Activated T-cell treated with anti-CD3 and anti-CD28 coated beads for 48 hours (primary cell): ENCODE measurements around the gene RECQL5.
A peak's percentile ranks its signal among the peaks of the same experiment; 100 is the strongest.

Experiments used
- DNase-seq: peaks from one replicate; pipeline ENCODE4 v3.0.0-alpha.2; 2020; ENCODE audit warnings: low read depth

RECQL5 gene

DNA sequence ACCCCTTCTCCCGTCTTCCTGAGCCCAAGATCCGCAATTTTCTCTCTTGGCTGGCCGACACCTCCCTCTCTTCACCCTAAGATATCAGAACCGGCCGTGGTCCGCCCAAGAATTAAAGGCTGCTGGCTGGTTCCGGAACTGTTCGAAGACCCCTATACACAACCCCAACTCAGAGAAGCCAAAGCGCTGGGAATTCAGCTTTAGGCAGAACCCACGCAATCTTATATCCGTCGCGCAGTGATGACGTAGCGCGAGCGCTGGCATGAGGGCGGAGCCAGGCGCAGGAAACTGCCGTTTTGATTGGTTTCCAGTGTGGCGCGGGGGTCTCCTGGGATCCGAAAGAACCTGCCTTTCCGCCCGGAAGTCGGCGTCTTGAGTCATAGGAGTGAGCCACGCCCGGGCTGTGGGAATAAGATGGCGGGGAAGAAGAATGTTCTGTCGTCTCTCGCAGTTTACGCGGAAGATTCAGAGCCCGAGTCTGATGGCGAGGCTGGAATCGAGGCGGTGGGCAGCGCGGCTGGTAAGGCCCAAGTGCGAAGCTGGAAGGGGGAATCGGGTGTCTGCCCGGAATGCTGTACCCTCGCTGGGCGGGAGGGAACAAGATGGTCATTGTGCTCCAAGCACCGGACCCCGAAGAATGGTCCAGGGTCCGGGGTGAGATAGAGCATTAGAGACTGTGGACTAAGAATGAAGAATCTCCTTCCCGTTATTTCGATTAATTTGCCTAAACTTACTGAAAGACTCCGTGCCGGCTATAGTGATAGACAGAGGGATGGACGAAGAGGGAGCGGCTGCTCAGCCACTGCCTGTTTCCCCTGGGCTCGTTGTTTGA lies at the start of gene RECQL5, which contains the start of gene SAP30BP:
TSS of gene RECQL5 (minus strand) at position 196 of the 832 bp plus-strand sequence. CDS start 597 bp downstream, outside the sequence.
TSS of gene SAP30BP (plus strand) at position 380 of the 832 bp plus-strand sequence. CDS start at position 415, 35 bp downstream.
- DNase-seq, result peak; percentile 92

DNA sequence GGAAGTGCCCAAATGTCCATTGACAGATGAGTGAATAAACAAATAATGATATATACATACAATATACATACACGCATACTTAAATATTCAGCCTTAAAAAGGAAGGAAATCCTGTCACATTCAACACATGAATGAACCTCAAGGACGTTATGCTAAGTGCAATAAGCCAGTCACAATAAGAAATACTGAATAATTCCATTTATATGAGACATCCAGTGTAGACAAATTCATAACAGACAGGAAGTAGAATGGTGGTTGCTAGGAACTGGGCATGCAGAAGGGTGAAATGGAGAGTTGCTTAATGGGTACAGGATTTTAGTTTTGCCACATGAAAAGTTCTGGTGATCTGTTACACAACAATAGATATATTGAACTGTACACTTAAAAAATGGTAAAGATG lies 45.5 kb upstream of the RECQL5 start:
- no peak for DNase-seq

DNA sequence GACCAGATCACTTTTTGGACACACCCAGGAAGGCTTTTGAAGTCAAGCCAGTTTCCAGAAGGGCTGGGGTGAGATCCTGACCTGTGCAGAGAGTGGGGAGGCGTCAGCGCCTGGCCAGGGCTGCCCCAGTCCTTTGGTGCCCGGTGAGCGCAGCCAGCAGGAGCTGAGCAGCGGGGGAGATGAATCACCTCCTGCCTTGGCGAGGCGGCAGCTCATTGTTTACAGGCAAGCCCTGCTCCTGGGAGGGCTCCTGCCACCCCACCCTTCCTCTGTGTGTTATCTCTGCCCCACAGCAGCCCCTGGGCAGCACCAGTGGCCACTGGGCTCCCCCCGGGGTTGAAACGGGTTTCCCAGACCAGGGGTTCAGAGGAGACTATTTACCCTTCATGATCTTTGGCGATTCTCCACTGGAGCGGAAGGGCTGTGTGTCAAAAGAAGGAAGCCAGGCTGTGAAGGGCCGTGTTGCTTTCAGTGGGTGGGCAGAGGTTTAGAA lies 40.2 kb upstream of the RECQL5 start:
- no peak for DNase-seq

DNA sequence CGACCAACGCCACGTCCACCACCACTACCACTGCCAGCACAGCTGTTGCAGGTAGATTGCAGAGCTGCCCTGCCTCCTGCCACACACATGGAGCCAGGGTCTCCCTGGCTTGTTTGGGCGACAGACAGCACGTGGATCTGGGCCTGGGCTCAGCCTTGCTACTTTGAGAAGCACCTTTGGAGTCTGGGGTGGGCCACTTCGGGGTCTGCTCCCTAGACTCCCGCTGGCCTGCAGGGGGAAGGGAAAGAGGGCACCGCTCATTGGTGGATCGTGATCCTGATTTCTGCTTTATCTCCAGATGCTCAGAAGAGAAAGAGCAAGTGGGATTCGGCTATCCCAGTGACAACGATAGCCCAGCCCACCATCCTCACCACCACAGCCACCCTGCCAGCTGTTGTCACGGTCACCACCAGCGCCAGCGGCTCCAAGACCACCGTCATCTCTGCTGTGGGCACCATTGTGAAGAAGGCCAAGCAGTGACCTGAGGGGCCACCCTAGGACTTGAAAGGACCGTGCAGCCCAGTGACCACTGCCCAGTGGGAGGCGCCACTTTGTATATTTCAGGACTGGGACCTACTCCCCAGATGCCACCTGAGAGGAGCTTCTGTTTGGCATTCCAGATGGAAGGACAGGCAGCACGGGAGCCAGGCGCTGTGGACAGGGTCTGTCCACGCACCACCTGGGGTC lies 39.2 kb upstream of the RECQL5 start:
- DNase-seq, result no peak

DNA sequence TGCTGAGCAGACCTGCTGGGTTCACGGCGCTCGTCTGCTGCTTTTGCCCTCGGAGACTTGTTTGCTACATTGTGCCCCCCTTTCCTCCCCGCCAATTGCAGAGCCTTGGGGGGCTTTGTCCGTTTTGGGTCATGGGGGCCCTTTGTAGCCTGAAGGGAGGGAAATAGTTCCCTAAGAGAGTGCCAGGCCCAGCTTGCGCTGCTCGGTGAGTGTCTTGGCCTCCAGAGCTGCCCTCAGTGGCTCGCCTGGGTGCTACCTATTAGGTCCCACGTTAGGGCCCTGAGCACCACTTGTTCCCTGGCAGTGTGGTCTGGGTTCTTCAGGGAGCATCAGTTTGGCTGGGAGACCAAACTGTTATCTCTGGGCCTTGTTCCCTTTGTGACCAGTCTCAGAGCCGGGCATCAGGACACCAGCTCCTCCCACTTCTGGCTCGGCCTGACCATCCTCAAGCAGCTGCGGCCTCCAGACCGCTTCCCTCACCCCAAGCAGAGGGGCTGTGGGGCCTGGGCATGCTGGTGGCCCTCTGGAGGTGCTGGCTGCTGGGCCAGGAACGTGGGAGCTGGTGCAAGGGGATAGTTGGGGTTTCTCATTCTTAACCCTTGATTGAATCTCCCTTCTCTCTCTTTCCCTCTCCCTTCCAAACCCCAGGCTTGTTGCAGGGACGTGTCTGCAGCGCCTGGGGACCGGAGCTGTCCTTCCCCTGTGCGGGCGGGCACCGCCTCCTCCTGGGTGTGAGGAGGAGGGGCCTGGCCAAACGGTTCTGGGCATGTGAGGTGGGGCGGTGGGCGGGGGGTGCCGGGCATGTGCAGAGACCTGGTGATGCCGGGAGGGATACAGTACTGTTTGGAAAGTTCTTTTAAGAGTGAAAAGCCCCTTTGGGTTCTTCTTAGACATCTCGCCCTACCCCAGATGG lies 38.3 kb upstream of the RECQL5 start:
- no peak for DNase-seq

DNA sequence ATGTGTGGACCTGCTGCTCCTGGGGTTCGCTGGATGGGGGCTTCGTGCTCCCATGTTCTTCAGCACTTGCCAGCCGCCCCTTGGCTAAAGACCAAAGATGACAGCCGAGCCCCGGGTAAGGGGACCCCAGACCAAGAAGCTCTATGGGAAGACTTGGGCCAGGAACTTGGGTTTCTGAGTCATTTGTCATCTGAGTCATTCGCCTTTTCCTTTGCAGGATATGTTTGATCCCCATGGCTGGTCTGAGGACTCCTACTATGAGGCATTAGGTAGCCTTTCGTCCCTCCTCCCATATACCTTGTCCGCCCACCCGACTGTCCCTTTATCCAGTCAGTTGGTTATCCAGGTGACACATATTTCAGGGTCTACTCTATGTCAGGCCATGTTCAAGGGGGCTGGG lies 36.6 kb upstream of the RECQL5 start:
- no peak for DNase-seq

DNA sequence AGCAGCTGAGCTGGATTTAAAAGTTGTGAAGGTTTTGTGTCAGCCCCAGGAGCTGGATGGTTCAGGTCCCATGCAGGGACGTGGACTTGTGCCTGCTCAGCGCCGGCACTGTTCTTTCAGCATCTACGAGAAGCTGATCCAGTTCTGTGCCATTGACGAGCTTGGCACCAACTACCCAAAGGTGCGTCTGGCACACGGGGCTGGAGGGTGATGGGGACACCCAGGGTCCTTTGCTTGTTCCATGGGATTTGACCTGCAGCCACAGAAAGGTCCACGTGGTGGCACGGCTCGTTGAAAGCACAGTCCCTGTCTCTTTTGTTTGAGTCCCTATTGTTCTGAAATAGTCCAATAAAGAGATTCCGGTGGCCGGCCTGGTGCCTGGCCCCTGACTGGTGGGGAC lies 36.2 kb upstream of the RECQL5 start:
- no peak for DNase-seq

DNA sequence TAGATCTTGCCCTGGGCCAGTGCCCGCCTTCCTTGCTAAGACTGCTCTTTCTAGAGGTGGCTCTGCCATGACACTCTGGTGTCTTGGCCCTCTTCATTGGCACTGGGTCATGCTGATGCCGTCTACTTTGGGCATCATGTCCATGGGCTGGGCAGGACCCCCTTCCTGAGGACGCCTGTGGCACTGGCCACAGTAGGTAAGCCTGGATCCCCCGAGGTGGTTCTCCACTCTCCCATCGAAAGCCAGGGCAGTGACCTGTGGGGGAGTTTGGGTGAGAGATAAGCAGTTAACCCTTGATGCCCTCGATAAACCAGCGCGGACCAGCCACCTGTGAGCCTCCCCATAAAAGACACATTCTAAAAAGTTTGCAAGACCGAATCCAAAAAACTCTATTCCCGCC lies 34.3 kb upstream of the RECQL5 start:
- DNase-seq, result no peak

DNA sequence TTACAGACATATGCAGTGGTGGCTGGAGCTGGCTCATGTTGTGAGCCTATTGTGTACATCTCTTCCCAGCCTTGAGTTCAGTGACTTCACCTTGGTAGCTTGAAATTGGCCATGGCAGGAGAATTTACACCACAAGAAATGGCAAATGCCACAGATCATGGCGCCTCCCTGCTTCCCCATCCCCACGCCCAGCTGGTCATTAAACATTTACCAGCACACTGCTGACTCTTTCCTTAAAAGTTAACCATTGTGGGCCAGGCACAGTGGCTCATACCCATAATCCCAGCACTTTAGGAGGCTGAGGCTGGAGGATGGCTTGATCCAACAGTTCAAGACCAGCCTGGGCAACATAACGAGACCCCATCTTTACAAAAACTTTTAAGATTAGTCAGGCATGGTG lies 31.7 kb upstream of the RECQL5 start:
- DNase-seq, result no peak

DNA sequence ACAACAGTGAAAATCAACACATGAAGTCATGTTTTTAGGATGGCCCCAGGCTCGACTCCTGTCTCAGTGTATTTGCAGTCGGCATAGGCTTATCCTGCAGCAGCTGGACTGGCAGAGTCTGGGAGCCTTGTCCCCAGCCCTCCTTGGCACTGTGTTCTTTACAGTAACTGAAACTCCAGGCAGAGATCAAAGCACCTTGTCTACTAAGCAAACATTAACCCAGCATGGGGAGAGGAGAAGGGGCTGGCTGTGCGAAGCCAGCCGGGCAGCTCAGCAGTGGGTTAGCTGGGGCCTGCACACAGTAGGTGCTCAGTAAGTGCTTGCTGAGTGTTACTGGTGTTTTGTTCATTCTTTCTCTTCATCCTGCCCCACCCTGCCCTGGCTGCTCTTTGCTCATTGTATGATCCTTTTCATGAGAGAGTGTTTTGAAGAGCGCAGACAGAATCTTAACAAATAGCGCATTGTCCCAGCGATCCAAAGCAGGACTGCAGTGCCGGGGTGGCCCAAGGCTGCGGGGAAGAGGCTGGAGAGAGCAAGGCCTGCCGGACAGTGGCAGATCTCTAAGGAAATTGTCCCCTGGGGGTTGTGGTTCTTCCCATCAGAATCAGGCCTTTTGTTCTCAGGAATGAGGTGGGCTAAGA lies 30.8 kb upstream of the RECQL5 start:
- no peak for DNase-seq

DNA sequence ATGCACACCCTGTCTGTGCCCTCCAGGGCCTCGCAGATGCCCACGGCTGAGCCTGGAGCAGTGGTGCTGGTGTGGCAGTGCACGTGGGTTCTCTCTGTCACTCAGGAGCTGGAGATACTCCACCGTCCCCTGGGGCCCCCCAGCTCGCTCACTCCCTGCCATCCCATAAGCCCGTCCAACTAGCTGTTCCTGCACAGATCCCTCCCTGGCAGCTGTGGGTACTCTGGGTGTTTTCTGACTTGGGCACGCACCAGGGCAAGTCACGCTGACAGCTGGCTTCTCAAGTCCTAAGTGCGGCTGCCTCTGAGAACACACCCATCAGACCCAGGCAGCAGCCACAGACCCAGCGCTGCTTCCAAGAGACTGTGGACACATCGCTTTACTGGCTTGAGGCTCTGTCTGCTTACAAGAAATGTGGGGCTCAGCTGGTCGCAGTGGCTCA lies 28.9 kb upstream of the RECQL5 start:
- DNase-seq, result no peak

DNA sequence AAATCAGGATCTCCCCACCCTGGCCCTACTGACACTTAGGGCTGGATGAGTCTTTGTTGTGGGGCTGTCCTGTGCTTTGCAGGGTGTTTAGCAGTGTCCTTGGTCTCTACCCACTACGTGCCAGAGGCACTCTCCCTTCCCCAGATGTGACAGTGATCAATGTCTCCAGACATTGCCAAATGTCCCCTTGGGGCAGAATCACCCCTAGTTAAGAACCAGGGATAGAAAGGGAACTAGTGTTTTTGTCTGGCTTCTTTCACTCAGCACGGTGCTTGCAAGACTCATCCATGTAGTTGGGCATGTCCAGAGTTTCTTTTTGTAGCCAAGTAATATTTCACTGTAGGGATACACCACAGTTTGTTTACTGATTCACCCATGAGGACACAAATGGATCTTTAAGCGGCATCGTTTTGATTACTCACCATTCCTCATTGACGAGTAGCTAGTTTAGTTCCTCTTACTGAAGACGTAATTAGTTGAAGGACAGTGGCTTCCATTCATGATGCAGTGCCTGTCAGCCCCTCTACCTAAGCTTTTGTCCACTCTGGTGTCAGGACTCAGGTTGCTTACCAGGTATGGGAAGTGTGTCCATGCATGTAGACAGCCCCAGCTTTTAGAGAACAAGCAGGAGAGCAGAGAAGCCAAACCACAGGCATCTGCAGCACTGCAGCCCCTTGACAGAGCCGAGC lies 28.3 kb upstream of the RECQL5 start:
- DNase-seq, result no peak

DNA sequence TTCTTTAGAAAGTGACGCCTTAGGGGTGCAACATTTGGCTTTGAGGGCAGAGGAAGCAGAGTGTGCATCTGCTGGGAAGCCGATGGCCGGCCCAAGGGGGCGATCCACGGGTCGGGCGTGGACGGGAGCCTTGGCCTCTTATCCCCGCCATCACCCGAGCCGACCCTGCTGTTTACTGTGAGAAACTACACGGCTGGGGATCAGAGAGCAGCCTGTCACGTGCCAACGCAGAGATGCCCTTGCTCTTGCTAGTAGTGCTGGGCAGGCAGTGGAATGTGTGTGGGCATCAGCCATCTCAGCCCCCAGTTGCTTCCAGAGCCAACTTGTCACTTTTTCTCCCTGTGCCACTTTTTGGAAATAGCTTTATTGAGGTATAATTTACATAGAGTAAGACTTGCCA lies 27.6 kb upstream of the RECQL5 start:
- DNase-seq, result no peak

DNA sequence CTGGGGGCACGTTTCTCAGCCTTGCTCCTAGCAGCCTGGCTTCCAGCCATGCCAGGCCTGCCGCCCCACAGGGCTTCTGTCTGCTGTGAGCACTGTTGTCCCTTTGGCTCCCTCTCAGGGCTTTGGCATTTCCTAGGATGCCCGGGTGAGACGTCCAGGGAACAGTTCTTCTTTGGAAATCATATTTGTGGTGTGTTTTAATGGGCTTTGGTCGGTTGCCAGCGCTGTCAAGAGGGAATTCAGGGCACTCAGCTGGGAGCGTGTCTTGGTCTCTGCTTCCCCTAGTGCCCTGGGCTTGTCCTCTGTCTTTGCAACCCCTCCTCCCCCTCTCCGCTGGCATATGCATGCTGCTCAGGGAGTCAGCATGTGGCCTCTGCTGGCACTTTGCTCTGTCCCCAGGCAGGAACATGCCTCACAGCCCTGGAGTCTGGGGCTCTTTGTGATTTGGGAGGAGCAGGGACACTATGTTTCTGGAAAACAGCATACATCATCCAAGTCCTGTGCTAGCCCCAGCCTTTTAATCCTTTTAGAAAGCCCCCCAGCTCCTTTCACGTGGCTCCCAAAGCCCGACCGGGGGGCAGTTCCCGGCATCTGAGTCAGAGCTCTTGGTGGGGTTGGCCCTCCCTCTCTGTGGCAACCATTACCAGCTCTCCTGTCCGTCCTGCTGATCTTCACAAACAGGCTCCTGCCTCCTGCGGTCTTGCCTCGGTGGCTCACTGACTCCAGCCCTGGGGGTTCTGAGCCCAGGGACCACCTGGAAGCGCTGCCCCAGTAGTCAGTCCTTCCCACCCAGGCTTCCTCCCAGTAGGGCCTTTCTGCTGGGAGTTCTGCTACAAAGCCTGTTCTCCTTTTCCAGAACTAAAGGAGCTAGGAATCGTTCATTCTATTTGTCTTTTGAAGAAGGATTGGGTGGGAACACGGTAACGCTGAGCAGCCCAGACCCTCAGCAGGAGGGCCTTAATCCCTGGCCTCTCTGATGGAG lies 26.8 kb upstream of the RECQL5 start:
- DNase-seq, result no peak

DNA sequence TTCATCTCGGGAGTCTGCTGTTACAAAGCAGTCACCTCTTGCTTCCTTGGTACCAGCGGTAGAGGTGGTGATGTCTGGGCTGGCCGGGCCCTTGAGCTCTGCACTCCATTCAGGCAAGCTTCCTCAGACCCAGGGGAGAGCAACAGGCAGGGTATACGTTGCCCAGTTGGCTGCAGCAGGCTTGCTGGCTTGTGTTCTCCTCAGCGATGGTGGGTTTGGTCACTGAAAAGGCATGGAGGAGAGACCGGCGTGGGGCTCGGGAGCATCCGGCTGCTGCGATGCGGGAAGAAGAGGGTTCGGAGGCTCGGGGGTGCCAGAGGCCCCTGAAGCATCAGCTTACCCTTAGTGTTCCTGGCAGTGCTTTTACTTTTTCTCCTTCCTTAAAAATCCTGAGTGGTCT lies 26.0 kb upstream of the RECQL5 start:
- DNase-seq, result no peak

DNA sequence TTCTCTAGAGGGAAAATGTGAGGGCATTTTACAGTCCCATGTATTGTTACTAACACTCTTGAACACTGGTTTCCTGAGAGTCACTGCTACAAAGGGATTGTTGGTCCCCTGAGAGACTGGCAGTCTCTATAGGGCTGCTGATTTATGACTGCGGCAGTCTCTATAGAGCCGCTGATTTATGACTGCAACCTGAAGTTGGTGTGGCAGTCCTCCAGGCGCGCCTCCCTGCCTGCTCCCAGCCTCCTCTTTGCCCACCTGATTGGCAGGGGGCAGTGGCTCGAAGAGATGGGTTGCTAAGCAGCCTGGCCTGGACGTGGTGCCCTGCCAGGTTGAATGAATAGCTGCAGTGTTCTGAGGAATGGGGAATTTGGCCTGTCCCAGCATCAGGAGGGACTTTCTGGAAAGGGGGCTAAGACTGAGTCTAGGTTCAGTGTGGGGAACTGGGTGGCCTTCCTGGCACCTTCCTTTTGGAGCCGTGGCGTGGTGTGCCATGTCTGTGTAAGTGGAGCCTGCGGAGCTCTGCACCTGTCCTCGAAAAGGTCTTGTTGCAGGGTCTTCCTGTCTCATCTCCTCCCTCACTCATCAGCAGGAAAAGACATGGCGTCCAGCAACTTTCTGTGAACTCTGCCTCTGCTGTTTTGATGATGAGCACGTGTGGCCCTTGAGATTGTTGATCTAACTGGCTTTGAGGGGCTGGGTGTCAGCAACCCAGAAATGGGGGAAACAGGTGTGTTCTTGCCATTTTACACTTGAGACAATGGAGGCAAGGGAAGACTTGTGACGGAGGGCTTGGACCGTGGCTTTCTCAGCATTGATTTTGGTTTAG lies 25.1 kb upstream of the RECQL5 start:
- DNase-seq, result no peak

DNA sequence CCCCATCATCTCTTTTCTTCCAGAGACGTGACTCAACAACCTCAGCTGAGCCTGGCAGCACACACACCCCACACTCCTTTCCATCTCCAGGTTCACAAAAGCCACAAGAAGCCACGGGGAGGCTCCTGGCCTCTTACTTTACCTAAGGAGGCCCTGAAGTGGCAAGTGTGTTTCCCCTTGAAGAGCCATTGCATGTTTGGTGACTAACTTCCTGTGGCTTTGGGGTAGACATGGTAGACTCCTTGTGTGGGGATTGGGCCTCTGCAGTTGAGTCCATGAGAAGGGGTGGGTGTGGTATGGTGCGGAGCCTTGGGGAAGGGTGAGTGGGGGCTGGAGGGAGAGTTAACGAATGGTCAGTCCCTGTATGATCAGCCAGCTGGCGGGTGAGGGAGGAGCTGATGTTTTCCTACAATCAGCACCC lies 24.4 kb upstream of the RECQL5 start:
- DNase-seq, result peak; percentile 40

DNA sequence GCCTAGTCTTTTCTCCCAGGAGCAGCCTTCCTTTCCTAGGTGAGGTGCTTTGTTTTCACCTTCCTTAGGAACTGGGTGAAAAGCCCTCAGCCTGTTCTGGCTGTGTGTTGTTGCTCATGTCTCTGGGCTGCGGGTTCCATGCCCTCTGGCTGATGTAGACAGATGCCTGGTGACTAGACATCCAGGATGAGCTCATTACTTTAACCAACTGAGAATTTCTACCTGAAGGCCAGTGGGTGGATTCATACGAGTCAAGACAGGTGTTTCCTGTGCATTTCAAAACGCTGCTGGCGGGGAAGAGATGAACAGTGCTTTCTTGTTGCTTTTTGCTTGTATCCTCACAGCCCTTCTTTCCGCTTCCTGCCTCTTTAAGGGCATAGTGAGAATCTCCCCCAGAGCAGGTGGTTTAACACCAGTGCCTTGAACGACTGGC lies 22.5 kb upstream of the RECQL5 start:
- peak; percentile 19 for DNase-seq
